H9 (cell line): Measurements from ENCODE around the gene JAGN1. TPM values are rescaled to one million over a fixed set of nuclear protein-coding genes. Genes with fewer than 3 reads are reported as not detected.

Experiments used
- DNase-seq: peaks from one replicate; pipeline ENCODE4 v3.0.0-alpha.2; 2017
- H2AFZ ChIP-seq: one replicate; pipeline ENCODE4 v1.6.1; 2013; ENCODE audit warnings: mild to moderate bottlenecking, low read length, control low read depth, moderate library complexity
- H2AK5ac ChIP-seq: 2 replicates; pipeline ENCODE4 v1.6.1; 2013; ENCODE audit warnings: low read length, control low read depth, mixed read lengths; ENCODE audit not compliant: insufficient read length
- H2BK120ac ChIP-seq: one replicate; pipeline ENCODE4 v1.6.1; 2013; ENCODE audit warnings: low read depth, mild to moderate bottlenecking, low read length, control low read depth, inconsistent platforms; ENCODE audit not compliant: poor library complexity, severe bottlenecking
- H2BK12ac ChIP-seq: 2 replicates; pipeline ENCODE4 v1.6.1; 2013; ENCODE audit warnings: low read length, control low read depth, mixed read lengths, low read depth; ENCODE audit not compliant: insufficient read length
- H2BK15ac ChIP-seq: 2 replicates; pipeline ENCODE4 v1.6.1; 2013; ENCODE audit warnings: low read depth, low read length, control low read depth
- H2BK20ac ChIP-seq: one replicate; pipeline ENCODE4 v1.6.1; 2013; ENCODE audit warnings: low read depth, mild to moderate bottlenecking, low read length, control low read depth, inconsistent platforms; ENCODE audit not compliant: poor library complexity, severe bottlenecking
- H2BK5ac ChIP-seq: 2 replicates; pipeline ENCODE4 v1.6.1; 2013; ENCODE audit warnings: low read length, control low read depth, mixed read lengths; ENCODE audit not compliant: insufficient read length
- H3K14ac ChIP-seq: 2 replicates; pipeline ENCODE4 v1.6.1; 2013; ENCODE audit warnings: low read length, control low read depth; ENCODE audit not compliant: insufficient read depth
- H3K18ac ChIP-seq: 2 replicates; pipeline ENCODE4 v1.6.1; 2013; ENCODE audit warnings: low read depth, mild to moderate bottlenecking, mixed read lengths, low read length, control low read depth; ENCODE audit not compliant: insufficient read length
- H3K23ac ChIP-seq: 2 replicates; pipeline ENCODE4 v1.6.1; 2013; ENCODE audit warnings: low read length, control low read depth, mixed read lengths, low read depth; ENCODE audit not compliant: insufficient read length
- H3K23me2 ChIP-seq: 2 replicates; pipeline ENCODE4 v1.6.1; 2013; ENCODE audit warnings: low read depth, mild to moderate bottlenecking, mixed read lengths, low read length, control low read depth; ENCODE audit not compliant: insufficient read length, poor library complexity, severe bottlenecking
- H3K27ac ChIP-seq: 2 replicates; pipeline ENCODE4 v1.5.1; 2013; ENCODE audit warnings: low read length, control low read depth, mixed read lengths, low read depth; ENCODE audit not compliant: insufficient read length
- H3K27me3 ChIP-seq: 2 replicates; pipeline ENCODE4 v1.6.1; 2013; ENCODE audit warnings: low read length, control low read depth, inconsistent platforms; ENCODE audit not compliant: insufficient read depth
- H3K4ac ChIP-seq: 2 replicates; pipeline ENCODE4 v1.6.1; 2013; ENCODE audit warnings: low read depth, mild to moderate bottlenecking, control low read depth, inconsistent platforms, low read length, moderate library complexity
- H3K4me1 ChIP-seq: 2 replicates; pipeline ENCODE4 v1.6.1; 2013; ENCODE audit warnings: low read length, control low read depth, inconsistent platforms; ENCODE audit not compliant: insufficient read depth
- H3K4me2 ChIP-seq: 2 replicates; pipeline ENCODE4 v1.6.1; 2013; ENCODE audit warnings: low read length, control low read depth, mixed read lengths; ENCODE audit not compliant: insufficient read length, insufficient read depth
- H3K56ac ChIP-seq: 2 replicates; pipeline ENCODE4 v1.6.1; 2013; ENCODE audit warnings: low read depth, mild to moderate bottlenecking, mixed read lengths, low read length, control low read depth; ENCODE audit not compliant: insufficient read length
- H3K79me1 ChIP-seq: 2 replicates; pipeline ENCODE4 v1.6.1; 2013; ENCODE audit warnings: low read depth, mild to moderate bottlenecking, moderate library complexity, low read length, control low read depth, inconsistent platforms; ENCODE audit not compliant: insufficient read depth, poor library complexity, severe bottlenecking
- H3K79me2 ChIP-seq: 2 replicates; pipeline ENCODE4 v1.6.1; 2013; ENCODE audit warnings: low read length, control low read depth, inconsistent platforms; ENCODE audit not compliant: insufficient read depth
- H3K9ac ChIP-seq: 2 replicates; pipeline ENCODE4 v1.6.1; 2013; ENCODE audit warnings: low read length, control low read depth, mixed read lengths; ENCODE audit not compliant: insufficient read length; ENCODE audit errors: extremely low read depth
- H3K9me3 ChIP-seq: one replicate; pipeline ENCODE4 v1.6.1; 2013; ENCODE audit warnings: low read depth, low read length, inconsistent platforms; ENCODE audit not compliant: control insufficient read depth
- H3T11ph ChIP-seq: one replicate; pipeline ENCODE4 v1.6.1; 2013; ENCODE audit warnings: mild to moderate bottlenecking, low read length, control low read depth, inconsistent platforms
- H4K20me1 ChIP-seq: one replicate; pipeline ENCODE4 v1.6.1; 2013; ENCODE audit not compliant: control insufficient read depth, insufficient read length, insufficient read depth
- H4K5ac ChIP-seq: 2 replicates; pipeline ENCODE4 v1.6.1; 2013; ENCODE audit warnings: low read depth, mild to moderate bottlenecking, mixed read lengths, low read length, control low read depth; ENCODE audit not compliant: insufficient read length
- H4K8ac ChIP-seq: replicated peaks from 2 replicates; pipeline ENCODE4 v1.6.1; 2013; ENCODE audit warnings: low read length, control low read depth, mixed read lengths, low read depth; ENCODE audit not compliant: insufficient read length
- H4K91ac ChIP-seq: 2 replicates; pipeline ENCODE4 v1.6.1; 2013; ENCODE audit warnings: low read depth, mild to moderate bottlenecking, moderate library complexity, mixed read lengths, low read length, control low read depth; ENCODE audit not compliant: insufficient read length
- H3K27ac Mint-ChIP-seq, 3 experiments: 2 replicates in 2 of 3; 3 replicates in 1 of 3; pipeline ENCODE4 v1.8.0; 2020 to 2021; ENCODE audit warnings: mixed read lengths in 3 of 3, mild to moderate bottlenecking in 1 of 3, moderate library complexity in 1 of 3
- H3K27me3 Mint-ChIP-seq: 2 replicates; pipeline ENCODE4 v1.8.0; 2021; ENCODE audit warnings: low read depth, mild to moderate bottlenecking, moderate library complexity, mixed read lengths
- H3K36me3 Mint-ChIP-seq, 3 experiments: 2 replicates in 2 of 3; 3 replicates in 1 of 3; pipeline ENCODE4 v1.8.0; 2020 to 2021; ENCODE audit warnings: low read depth in 3 of 3, mixed read lengths in 3 of 3; ENCODE audit not compliant: insufficient read depth in 1 of 3
- H3K4me1 Mint-ChIP-seq, 2 experiments: 2 replicates each; pipeline ENCODE4 v1.8.0; 2020; ENCODE audit warnings: mixed read lengths in 2 of 2
- H3K4me3 Mint-ChIP-seq, 2 experiments: 2 replicates in 1 of 2; 3 replicates in 1 of 2; pipeline ENCODE4 v1.8.0; 2020 to 2021; ENCODE audit warnings: mild to moderate bottlenecking in 2 of 2, mixed read lengths in 2 of 2, moderate library complexity in 1 of 2
- H3K9me3 Mint-ChIP-seq, 2 experiments: 2 replicates in 1 of 2; 3 replicates in 1 of 2; pipeline ENCODE4 v1.8.0; 2020; ENCODE audit warnings: mild to moderate bottlenecking in 2 of 2, mixed read lengths in 2 of 2, moderate library complexity in 1 of 2
- CTCF ChIP-seq: fragments of 200-600 bp; sonication (generic); conservative IDR thresholded peaks from 3 replicates; pipeline ENCODE4 v1.8.0; 2021; ENCODE audit warnings: antibody characterized with exemption, mild to moderate bottlenecking
- WGBS: extraction: QIAGEN DNeasy Blood & Tissue Kit; methylation state at CpG from one replicate; pipeline ENCODE4 v1.1.7; 2013; ENCODE audit warnings: missing lambda C conversion rate, low lambda C conversion rate, mixed read lengths; ENCODE audit not compliant: insufficient read length; ENCODE audit errors: extremely low coverage; 5-methylcytosine and 5-hydroxymethylcytosine counted together
- total RNA-seq: library from RNA; stranded (reverse); gene quantifications from 2 replicates; pipeline ENCODE4 v1.2.1, GENCODE V29; 2021

JAGN1 gene
- total RNA-seq, 1 experiment from 2014 or later: 33.5 TPM

DNA sequence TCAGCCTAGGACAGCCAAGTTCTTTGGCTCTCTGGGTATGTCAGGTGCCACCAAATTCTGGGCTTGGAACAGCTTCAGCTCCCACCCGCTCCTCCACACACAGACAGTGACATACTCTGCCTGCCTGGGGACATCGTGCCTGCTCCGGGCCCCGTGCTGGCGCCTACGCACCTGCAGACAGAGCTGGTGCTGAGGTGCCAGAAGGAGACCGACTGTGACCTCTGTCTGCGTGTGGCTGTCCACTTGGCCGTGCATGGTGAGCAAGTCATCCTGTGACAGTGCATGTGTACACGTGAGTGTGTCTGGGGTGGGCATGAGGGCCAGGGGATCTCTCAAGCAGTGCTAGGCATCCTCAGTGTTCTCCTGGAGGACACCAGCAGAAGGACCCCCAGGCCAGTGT is 27.4 kb downstream of the JAGN1 start:
- Mint-ChIP-seq H3K9me3 (no peaks in the 10 kb centered on the region), H3K27ac (no peak overlapping the region), H3K27me3 (peaks cover 15% of the 10 kb centered on the region), H3K4me1 (peaks cover 15 to 27% of the 10 kb centered on the region in 2 experiments), H3K4me3 (no peak overlapping the region; a peak in 1 of 5 replicates), H3K36me3 (no peaks in the 10 kb centered on the region)
- Histone ChIP-seq H2BK20ac (no peak overlapping the region), H4K20me1 (no peaks in the 10 kb centered on the region), H3K79me1 (no peaks in the 10 kb centered on the region), H3K4ac (no peak overlapping the region), H3K56ac (no peak overlapping the region), H2AK5ac (no peak overlapping the region), H4K5ac (no peak overlapping the region), H3K9ac (no peak overlapping the region), H3T11ph (no peak overlapping the region), H4K91ac (no peak overlapping the region), H3K4me2 (no peak overlapping the region), H3K27ac (no peak overlapping the region), H3K18ac (no peak overlapping the region), H3K4me1 (peaks cover 4% of the 10 kb centered on the region; the same call in 1 of the 2 replicates), H3K27me3 (no peaks in the 10 kb centered on the region; the same call in 1 of the 2 replicates), H2BK12ac (no peak overlapping the region), H4K8ac (no peak overlapping the region), H3K23ac (no peak overlapping the region), H2BK5ac (no peak overlapping the region), H2AFZ (no peak overlapping the region), H3K14ac (no peak overlapping the region), H2BK120ac (no peak overlapping the region), H3K79me2 (no peaks in the 10 kb centered on the region), H2BK15ac (no peak overlapping the region), H3K9me3 (no peaks in the 10 kb centered on the region), H3K23me2 (peaks cover 15% of the 10 kb centered on the region)
- DNase-seq: no peak
- no CpG with 5 or more reads among the region's 10 CpGs for WGBS
- TF ChIP-seq CTCF: no peak
